K562 (cell line): ENCODE measurements around the gene GTF2A1. TPM values are rescaled to one million over a fixed set of nuclear protein-coding genes. Genes with fewer than 3 reads are reported as not detected.

Experiments used
- ATF1 ChIP-seq, 2 experiments: fragments of 450-650 bp in 1 of 2; IDR thresholded peaks; 2 replicates each; pipeline ENCODE4 v1.6.1; 2016; ENCODE audit warnings: missing compliant biosample characterization in 1 of 2, missing genetic modification characterization in 1 of 2
- CHD4 ChIP-seq: fragments of 200-600 bp; sonication (generic); IDR thresholded peaks from 3 replicates; pipeline ENCODE4 v1.6.1; 2012; ENCODE audit warnings: low read depth, mild to moderate bottlenecking, mixed read lengths, low read length, inconsistent platforms; ENCODE audit not compliant: insufficient read depth, insufficient replicate concordance, poor library complexity, severe bottlenecking
- ELF4 ChIP-seq: fragments of 450-650 bp; formaldehyde crosslinking; IDR thresholded peaks from 2 replicates; pipeline ENCODE4 v1.4.0; 2022; ENCODE audit warnings: missing genetic modification characterization
- EP400 ChIP-seq: fragments of 450-650 bp; IDR thresholded peaks from 2 replicates; pipeline ENCODE4 v1.6.1; 2017; ENCODE audit warnings: antibody characterized with exemption, mild to moderate bottlenecking, moderate library complexity
- ETS2 ChIP-seq: IDR thresholded peaks from 2 replicates; pipeline ENCODE4 v1.6.1; 2016; ENCODE audit warnings: borderline replicate concordance, missing genetic modification characterization, mild to moderate bottlenecking, moderate library complexity, missing compliant biosample characterization; ENCODE audit not compliant: poor library complexity, severe bottlenecking
- KAT7 ChIP-seq: sonication (generic); formaldehyde crosslinking; IDR thresholded peaks from 2 replicates; pipeline ENCODE4 v1.8.0; 2022; ENCODE audit warnings: missing genetic modification reagents, mild to moderate bottlenecking, borderline replicate concordance
- LCOR ChIP-seq: sonication (generic); formaldehyde crosslinking; IDR thresholded peaks from 2 replicates; pipeline ENCODE4 v1.8.0; 2022; ENCODE audit warnings: mild to moderate bottlenecking, missing genetic modification reagents
- MCM7 ChIP-seq, 2 experiments: fragments of 450-650 bp; IDR thresholded peaks; 2 replicates each; pipeline ENCODE4 v1.6.1; 2016 to 2018
- POLR2AphosphoS5 ChIP-seq: IDR thresholded peaks from 2 replicates; pipeline ENCODE4 v1.6.1; 2011; ENCODE audit warnings: mild to moderate bottlenecking, low read depth, low read length, moderate library complexity; ENCODE audit not compliant: control insufficient read depth, insufficient read depth
- SMC3 ChIP-seq: conservative IDR thresholded peaks from 2 replicates; pipeline ENCODE4 v1.6.1; 2011; ENCODE audit warnings: low read depth, low read length, improper control_type of control experiment; ENCODE audit not compliant: insufficient read depth
- ZNF695 ChIP-seq: fragments of 450-650 bp; formaldehyde crosslinking; IDR thresholded peaks from 2 replicates; pipeline ENCODE4 v1.4.0; 2020; ENCODE audit warnings: mild to moderate bottlenecking, moderate library complexity
- polyA plus RNA-seq, 8 experiments: library from polyadenylated mRNA; depleted of rRNA in 4 of 8; stranded (reverse) in 5 of 8; unstranded in 3 of 8; fragments of >200 nt; fragmentation: Nextera tagmentation in 2 of 8; fragmentation: Illumina TruSeq in 1 of 8; extraction: Ambion mirVana in 2 of 8; extraction: Trizol in 1 of 8; gene quantifications; 2 replicates each; pipeline versions ENCODE4 v1.2.1 to v1.2.3, GENCODE V29; 2011 to 2014; ENCODE audit warnings: inconsistent platforms in 1 of 8, missing spikeins in 1 of 8
- total RNA-seq, 7 experiments: library from RNA; depleted of rRNA in 6 of 7; stranded (reverse); fragments of >200 nt in 6 of 7; fragmentation: Illumina TruSeq in 2 of 7; extraction: Trizol in 2 of 7; gene quantifications; 2 replicates each; pipeline versions ENCODE4 v1.2.1 to v1.2.3, GENCODE V29; 2011 to 2021; ENCODE audit warnings: low replicate concordance in 1 of 7
- TF ChIP-seq, protein P1 (sequence below): fragments of 450-650 bp; formaldehyde crosslinking; IDR thresholded peaks from 2 replicates; pipeline ENCODE4 v1.4.0; 2020; ENCODE audit warnings: mild to moderate bottlenecking, moderate library complexity
- TF ChIP-seq, protein P2 (sequence below): fragments of 250-450 bp; sonication (Bioruptor Pico); IDR thresholded peaks from 2 replicates; pipeline ENCODE4 v1.5.0; 2021; ENCODE audit warnings: mild to moderate bottlenecking, borderline replicate concordance
- TF ChIP-seq, protein P3 (sequence below), 2 experiments: fragments of 450-650 bp; conservative IDR thresholded peaks; 2 replicates each; pipeline ENCODE4 v1.6.1; 2017; ENCODE audit warnings: mild to moderate bottlenecking in 2 of 2, moderate library complexity in 2 of 2

The GTF2A1 gene
- total and polyA plus RNA-seq, 9 of the 15 experiments (the other 6 are each of a cell fraction or from before 2014, with no cell fraction given) = 3.4 to 22.8 (median 14.7) TPM

DNA sequence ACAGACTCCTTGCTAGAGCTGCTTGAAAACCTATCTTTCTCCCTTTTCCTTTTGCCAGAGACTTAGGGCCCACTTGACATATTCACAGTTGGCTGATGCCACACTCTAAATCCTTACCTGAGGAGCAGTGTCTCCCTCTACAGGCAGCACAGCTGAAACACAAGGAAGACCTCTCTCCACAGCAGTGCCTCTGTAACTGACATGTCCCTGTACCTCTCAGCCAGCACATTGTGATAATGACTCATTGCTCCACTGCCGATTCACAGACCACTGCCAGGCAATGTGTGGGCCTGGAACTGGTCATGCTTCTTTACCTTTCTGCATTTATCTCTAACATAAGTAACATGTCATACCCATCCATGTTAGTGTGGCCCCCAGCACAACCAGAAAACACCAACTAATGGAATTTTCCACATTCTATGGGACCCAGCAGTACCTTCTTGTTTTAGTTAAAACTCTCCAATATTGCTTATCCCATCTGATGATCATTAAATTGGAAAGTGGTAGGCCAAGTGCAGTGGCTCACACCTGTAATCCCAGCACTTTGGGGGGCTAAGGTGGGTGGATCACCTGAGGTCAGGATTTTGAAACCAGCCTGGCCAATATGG, 56.5 kb downstream of the GTF2A1 start (continued):
- TF ChIP-seq, protein P1, sequence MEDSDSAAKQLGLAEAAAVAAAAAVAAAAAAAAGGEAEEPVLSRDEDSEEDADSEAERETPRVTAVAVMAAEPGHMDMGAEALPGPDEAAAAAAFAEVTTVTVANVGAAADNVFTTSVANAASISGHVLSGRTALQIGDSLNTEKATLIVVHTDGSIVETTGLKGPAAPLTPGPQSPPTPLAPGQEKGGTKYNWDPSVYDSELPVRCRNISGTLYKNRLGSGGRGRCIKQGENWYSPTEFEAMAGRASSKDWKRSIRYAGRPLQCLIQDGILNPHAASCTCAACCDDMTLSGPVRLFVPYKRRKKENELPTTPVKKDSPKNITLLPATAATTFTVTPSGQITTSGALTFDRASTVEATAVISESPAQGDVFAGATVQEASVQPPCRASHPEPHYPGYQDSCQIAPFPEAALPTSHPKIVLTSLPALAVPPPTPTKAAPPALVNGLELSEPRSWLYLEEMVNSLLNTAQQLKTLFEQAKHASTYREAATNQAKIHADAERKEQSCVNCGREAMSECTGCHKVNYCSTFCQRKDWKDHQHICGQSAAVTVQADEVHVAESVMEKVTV (CRISPR knock-in tag) = peak; percentile 63
- TF ChIP-seq MCM7 (IDR thresholded peaks at IDR 0.05) (no peak), ATF1 (CRISPR knock-in tag; IDR thresholded peaks at IDR 0.05) (no peak), ATF1 (tag; IDR thresholded peaks at IDR 0.05) (no peak), POLR2AphosphoS5 (no peak), KAT7 (CRISPR knock-in tag) (no peak), EP400 (no peak), ELF4 (CRISPR knock-in tag) (no peak), LCOR (peak; percentile 30; the same call in 1 of the 2 replicates), SMC3 (peak; percentile 55), CHD4 (no peak), ZNF695 (CRISPR knock-in tag) (no peak), ETS2 (no peak)
- TF ChIP-seq, protein P2, sequence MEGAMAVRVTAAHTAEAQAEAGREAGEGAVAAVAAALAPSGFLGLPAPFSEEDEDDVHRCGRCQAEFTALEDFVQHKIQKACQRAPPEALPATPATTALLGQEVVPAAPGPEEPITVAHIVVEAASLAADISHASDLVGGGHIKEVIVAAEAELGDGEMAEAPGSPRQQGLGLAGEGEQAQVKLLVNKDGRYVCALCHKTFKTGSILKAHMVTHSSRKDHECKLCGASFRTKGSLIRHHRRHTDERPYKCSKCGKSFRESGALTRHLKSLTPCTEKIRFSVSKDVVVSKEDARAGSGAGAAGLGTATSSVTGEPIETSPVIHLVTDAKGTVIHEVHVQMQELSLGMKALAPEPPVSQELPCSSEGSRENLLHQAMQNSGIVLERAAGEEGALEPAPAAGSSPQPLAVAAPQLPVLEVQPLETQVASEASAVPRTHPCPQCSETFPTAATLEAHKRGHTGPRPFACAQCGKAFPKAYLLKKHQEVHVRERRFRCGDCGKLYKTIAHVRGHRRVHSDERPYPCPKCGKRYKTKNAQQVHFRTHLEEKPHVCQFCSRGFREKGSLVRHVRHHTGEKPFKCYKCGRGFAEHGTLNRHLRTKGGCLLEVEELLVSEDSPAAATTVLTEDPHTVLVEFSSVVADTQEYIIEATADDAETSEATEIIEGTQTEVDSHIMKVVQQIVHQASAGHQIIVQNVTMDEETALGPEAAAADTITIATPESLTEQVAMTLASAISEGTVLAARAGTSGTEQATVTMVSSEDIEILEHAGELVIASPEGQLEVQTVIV (CRISPR knock-in tag) = no peak
- TF ChIP-seq, protein P3, sequence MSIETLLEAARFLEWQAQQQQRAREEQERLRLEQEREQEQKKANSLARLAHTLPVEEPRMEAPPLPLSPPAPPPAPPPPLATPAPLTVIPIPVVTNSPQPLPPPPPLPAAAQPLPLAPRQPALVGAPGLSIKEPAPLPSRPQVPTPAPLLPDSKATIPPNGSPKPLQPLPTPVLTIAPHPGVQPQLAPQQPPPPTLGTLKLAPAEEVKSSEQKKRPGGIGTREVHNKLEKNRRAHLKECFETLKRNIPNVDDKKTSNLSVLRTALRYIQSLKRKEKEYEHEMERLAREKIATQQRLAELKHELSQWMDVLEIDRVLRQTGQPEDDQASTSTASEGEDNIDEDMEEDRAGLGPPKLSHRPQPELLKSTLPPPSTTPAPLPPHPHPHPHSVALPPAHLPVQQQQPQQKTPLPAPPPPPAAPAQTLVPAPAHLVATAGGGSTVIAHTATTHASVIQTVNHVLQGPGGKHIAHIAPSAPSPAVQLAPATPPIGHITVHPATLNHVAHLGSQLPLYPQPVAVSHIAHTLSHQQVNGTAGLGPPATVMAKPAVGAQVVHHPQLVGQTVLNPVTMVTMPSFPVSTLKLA (conservative IDR thresholded peaks at IDR 0.05) = 0 out of 4 replicates have a peak, but pooled peaks of 1 of the 2 experiments have one; percentile 20
